WI38 (cell line): ENCODE measurements around the gene LRRC15.

Source experiments
- H3K4me3 ChIP-seq: 2 replicates; pipeline ENCODE4 v1.5.1; 2011; ENCODE audit warnings: low read depth, mild to moderate bottlenecking, control low read depth, low read length
- CTCF ChIP-seq: IDR thresholded peaks from 2 replicates; pipeline ENCODE4 v1.5.1; 2012; ENCODE audit warnings: low read depth, mild to moderate bottlenecking, control low read depth, low read length

Gene LRRC15

GRCh38 chr3:194351952-194352536, 17.5 kb downstream of the LRRC15 start:
- H3K4me3 ChIP-seq = no peak overlapping the region
- TF ChIP-seq CTCF = no peak

- no peak within 1 kb of the TSS for H3K4me3 ChIP-seq
- TF ChIP-seq CTCF = no peak
These were observed 18.4 kb downstream of the LRRC15 start, which contains the start of gene CPN2 for GRCh38 chr3:194351080-194351672. TSS of gene CPN2 (minus strand) at chr3:194351328. CDS start at chr3:194342702, 8,626 bp downstream.

GRCh38 chr3:194350726-194351071, 18.8 kb downstream of the LRRC15 start:
- no peak for TF ChIP-seq CTCF
- H3K4me3 ChIP-seq = no peak overlapping the region

- H3K4me3 ChIP-seq = no peak overlapping the region
- TF ChIP-seq CTCF = no peak
These were observed 21.2 kb downstream of the LRRC15 start for GRCh38 chr3:194348354-194348753.

- no peak overlapping the region for H3K4me3 ChIP-seq
- no peak for TF ChIP-seq CTCF
These were observed 22.9 kb downstream of the LRRC15 start for GRCh38 chr3:194346621-194347020.

GRCh38 chr3:194346035-194346434, 23.5 kb downstream of the LRRC15 start:
- H3K4me3 ChIP-seq = no peak overlapping the region
- no peak for TF ChIP-seq CTCF

- no peak overlapping the region for H3K4me3 ChIP-seq
- TF ChIP-seq CTCF = peak; percentile 88
These were observed 25.5 kb downstream of the LRRC15 start for GRCh38 chr3:194344012-194344411.
